ENCODE results near the gene UMODL1. TPM values are rescaled to one million over a fixed set of nuclear protein-coding genes. Genes with fewer than 3 reads are reported as not detected.

Gene UMODL1
- total and polyA plus RNA-seq, 2 donors (not counting 1 experiment from before 2014, with no cell fraction given) = not detected

DNA sequence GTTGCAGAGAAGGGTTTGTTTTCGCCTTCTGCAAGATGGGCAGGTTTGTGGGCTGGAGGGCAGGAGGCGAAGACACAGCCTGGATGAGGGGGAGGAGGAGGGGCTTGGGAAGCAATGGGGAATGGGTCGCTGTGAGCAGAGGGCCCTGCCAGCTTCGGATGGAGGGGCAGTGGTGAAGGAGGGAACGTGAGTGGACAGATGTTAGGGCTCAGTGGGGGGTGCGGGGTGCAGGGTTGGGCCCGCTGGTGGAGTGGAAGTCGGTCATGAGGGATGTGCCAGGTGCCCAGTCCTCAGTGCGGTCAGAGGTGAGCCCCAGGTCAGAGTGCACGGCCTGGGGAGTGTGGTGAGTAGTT, 92.4 kb downstream of the UMODL1 start:
- no peak overlapping the region for H3K27ac ChIP-seq (ENCODE audit: insufficient read depth, low read length)
- H3K9ac ChIP-seq (ENCODE audit: insufficient read depth, low read length) = no peak overlapping the region
- H3K4me3 ChIP-seq (replicated peaks in 1 of 4; ENCODE audit: control extremely low read depth in 1 of 4, insufficient read depth in 1 of 4, low read depth in 3 of 4, low read length in 4 of 4) = no peak overlapping the region
- H3K9me3 ChIP-seq (ENCODE audit: control insufficient read depth, insufficient read depth, low read depth, low read length) = no peaks in the 10 kb centered on the region
- H3K4me1 ChIP-seq (ENCODE audit: control insufficient read depth, extremely low read depth, insufficient read depth, low read length) = no peaks in the 10 kb centered on the region
- H3K79me2 ChIP-seq (ENCODE audit: control insufficient read depth, insufficient read depth, low read length) = no peaks in the 10 kb centered on the region
- TF ChIP-seq, protein P1, sequence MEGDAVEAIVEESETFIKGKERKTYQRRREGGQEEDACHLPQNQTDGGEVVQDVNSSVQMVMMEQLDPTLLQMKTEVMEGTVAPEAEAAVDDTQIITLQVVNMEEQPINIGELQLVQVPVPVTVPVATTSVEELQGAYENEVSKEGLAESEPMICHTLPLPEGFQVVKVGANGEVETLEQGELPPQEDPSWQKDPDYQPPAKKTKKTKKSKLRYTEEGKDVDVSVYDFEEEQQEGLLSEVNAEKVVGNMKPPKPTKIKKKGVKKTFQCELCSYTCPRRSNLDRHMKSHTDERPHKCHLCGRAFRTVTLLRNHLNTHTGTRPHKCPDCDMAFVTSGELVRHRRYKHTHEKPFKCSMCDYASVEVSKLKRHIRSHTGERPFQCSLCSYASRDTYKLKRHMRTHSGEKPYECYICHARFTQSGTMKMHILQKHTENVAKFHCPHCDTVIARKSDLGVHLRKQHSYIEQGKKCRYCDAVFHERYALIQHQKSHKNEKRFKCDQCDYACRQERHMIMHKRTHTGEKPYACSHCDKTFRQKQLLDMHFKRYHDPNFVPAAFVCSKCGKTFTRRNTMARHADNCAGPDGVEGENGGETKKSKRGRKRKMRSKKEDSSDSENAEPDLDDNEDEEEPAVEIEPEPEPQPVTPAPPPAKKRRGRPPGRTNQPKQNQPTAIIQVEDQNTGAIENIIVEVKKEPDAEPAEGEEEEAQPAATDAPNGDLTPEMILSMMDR (conservative IDR thresholded peaks at IDR 0.05 in 1 of 2, IDR thresholded peaks at IDR 0.05 in 1 of 2; ENCODE audit: low read depth in 1 of 2, low read length in 2 of 2) = no peak
- H3K36me3 ChIP-seq (ENCODE audit: control insufficient read depth, insufficient read depth, low read length) = no peaks in the 10 kb centered on the region
- no peak overlapping the region for H3K4me2 ChIP-seq (ENCODE audit: extremely low read depth, insufficient read depth, low read length)
- no peak overlapping the region for H2AFZ ChIP-seq (ENCODE audit: low read length)
- no peaks in the 10 kb centered on the region for H4K20me1 ChIP-seq (ENCODE audit: control insufficient read depth, extremely low read depth, insufficient read depth, low read length)
- no peak for DNase-seq (ENCODE audit: low read depth in 2 of 2)
- no peaks in the 10 kb centered on the region for H3K27me3 ChIP-seq (ENCODE audit: control insufficient read depth, insufficient read depth, low read length)

DNA sequence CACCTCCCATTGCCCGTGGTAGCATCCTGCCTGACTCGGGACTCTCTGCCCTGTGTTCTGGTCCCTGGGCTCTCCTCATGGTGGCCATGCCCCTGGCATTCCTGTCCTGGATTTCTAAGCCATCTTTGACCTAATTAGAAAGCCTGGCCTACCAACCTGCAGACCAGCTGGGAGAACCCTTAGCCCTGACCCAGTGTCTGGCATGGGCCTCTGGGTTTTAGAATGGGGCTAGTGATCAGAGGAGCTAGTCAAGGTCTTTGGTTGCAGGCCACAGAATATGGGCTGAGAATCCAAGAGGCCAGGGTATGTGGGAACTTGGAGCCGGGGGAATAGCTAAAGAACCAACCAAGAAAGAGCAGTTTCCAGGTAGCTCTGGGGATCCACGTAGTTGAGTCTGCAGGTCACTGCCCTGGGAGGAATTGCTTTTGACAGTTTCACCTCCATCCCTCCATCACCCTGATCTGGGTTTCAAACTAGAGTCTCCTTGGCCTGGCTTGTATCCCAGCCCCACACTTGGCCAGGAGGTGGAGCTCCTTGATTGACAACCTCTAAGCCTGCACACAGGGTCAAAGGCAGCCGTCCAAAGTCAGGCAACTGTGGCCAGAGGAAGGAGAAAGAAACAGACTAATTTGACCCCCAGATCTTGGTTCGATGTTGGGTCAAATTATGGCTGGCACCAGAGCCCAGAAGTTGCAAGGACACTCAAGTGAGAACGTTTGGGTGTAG, 93.1 kb downstream of the UMODL1 start:
- no peaks in the 10 kb centered on the region for H3K4me1 ChIP-seq (ENCODE audit: control insufficient read depth, extremely low read depth, insufficient read depth, low read length)
- H3K9ac ChIP-seq (ENCODE audit: insufficient read depth, low read length) = no peak overlapping the region
- H3K27me3 ChIP-seq (ENCODE audit: control insufficient read depth, insufficient read depth, low read length) = no peaks in the 10 kb centered on the region
- TF ChIP-seq, protein P1 (conservative IDR thresholded peaks at IDR 0.05 in 1 of 2, IDR thresholded peaks at IDR 0.05 in 1 of 2; ENCODE audit: low read depth in 1 of 2, low read length in 2 of 2) = peak in 1 of 2 donors; percentile 43
- no peak for TF ChIP-seq EZH2 (IDR thresholded peaks at IDR 0.05; ENCODE audit: low read length, missing control alignments)
- H3K4me3 ChIP-seq (replicated peaks in 1 of 4; ENCODE audit: control extremely low read depth in 1 of 4, insufficient read depth in 1 of 4, low read depth in 3 of 4, low read length in 4 of 4) = no peak overlapping the region
- H4K20me1 ChIP-seq (ENCODE audit: control insufficient read depth, extremely low read depth, insufficient read depth, low read length) = no peaks in the 10 kb centered on the region
- DNase-seq (ENCODE audit: low read depth in 2 of 2) = peak in 1 of 2 donors; percentile 31
- H2AFZ ChIP-seq (ENCODE audit: low read length) = no peak overlapping the region
- no peaks in the 10 kb centered on the region for H3K36me3 ChIP-seq (ENCODE audit: control insufficient read depth, insufficient read depth, low read length)
- H3K4me2 ChIP-seq (ENCODE audit: extremely low read depth, insufficient read depth, low read length) = no peak overlapping the region
- no peaks in the 10 kb centered on the region for H3K79me2 ChIP-seq (ENCODE audit: control insufficient read depth, insufficient read depth, low read length)
- no peaks in the 10 kb centered on the region for H3K9me3 ChIP-seq (ENCODE audit: control insufficient read depth, insufficient read depth, low read depth, low read length)
- no peak overlapping the region for H3K27ac ChIP-seq (ENCODE audit: insufficient read depth, low read length)

DNA sequence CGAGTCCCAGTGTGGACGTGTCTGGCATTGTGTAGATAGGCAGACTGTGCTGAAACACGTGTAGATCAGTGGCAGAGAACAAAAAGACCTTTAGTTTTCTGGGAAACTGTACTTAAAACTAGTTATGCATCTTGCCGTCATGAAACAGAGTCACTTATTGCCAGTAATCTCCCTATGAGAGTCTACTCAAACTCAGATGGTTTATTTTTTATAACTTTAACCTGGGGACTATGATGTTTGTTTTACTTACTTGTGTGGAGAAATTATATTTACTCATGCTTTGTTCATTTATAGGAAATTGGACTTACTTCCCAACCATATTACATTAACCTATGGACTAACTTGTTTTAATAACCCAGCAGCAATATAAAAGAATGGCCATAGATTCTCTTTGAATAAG, 93.7 kb downstream of the UMODL1 start:
- Histone ChIP-seq H3K4me1 (ENCODE audit: control insufficient read depth, extremely low read depth, insufficient read depth, low read length) (no peaks in the 10 kb centered on the region), H3K4me3 (replicated peaks in 1 of 4; ENCODE audit: control extremely low read depth in 1 of 4, insufficient read depth in 1 of 4, low read depth in 3 of 4, low read length in 4 of 4) (no peak overlapping the region), H3K79me2 (ENCODE audit: control insufficient read depth, insufficient read depth, low read length) (no peaks in the 10 kb centered on the region), H2AFZ (ENCODE audit: low read length) (no peak overlapping the region), H3K27me3 (ENCODE audit: control insufficient read depth, insufficient read depth, low read length) (no peaks in the 10 kb centered on the region), H3K27ac (ENCODE audit: insufficient read depth, low read length) (no peak overlapping the region), H3K9me3 (ENCODE audit: control insufficient read depth, insufficient read depth, low read depth, low read length) (no peaks in the 10 kb centered on the region), H3K4me2 (ENCODE audit: extremely low read depth, insufficient read depth, low read length) (no peak overlapping the region), H3K9ac (ENCODE audit: insufficient read depth, low read length) (no peak overlapping the region), H4K20me1 (ENCODE audit: control insufficient read depth, extremely low read depth, insufficient read depth, low read length) (no peaks in the 10 kb centered on the region), H3K36me3 (ENCODE audit: control insufficient read depth, insufficient read depth, low read length) (no peaks in the 10 kb centered on the region)
- TF ChIP-seq, protein P1 (conservative IDR thresholded peaks at IDR 0.05 in 1 of 2, IDR thresholded peaks at IDR 0.05 in 1 of 2; ENCODE audit: low read depth in 1 of 2, low read length in 2 of 2) = no peak
- no peak for TF ChIP-seq EZH2 (IDR thresholded peaks at IDR 0.05; ENCODE audit: low read length, missing control alignments)
- no peak for DNase-seq (ENCODE audit: low read depth in 2 of 2)

Measured in fibroblast of lung (primary cell).